Gastroesophageal sphincter (tissue), 4 donors: ENCODE data around the gene VWA5B2. TPM values are rescaled to one million over a fixed set of nuclear protein-coding genes. Genes with fewer than 3 reads are reported as not detected.

Experiments
- ATAC-seq: fragments of 150-250 bp; one replicate; pipeline ENCODE4 v1.9.1; 2016; ENCODE audit warnings: mild to moderate bottlenecking, moderate library complexity
- H3K27ac ChIP-seq, 4 donors: fragments of 200-600 bp; sonication (generic) in 3 of 4; 1 replicate in 3 of 4; 2 replicates in 1 of 4; pipeline ENCODE4 v1.5.1; 2016 to 2019
- H3K27me3 ChIP-seq: fragments of 200-600 bp; sonication (generic); one replicate; pipeline ENCODE4 v1.5.1; 2019
- H3K36me3 ChIP-seq, 2 donors: fragments of 200-600 bp; sonication (generic); one replicate each; pipeline ENCODE4 v1.5.1; 2019; ENCODE audit warnings: control low read depth in 1 of 2
- H3K4me1 ChIP-seq, 3 donors: fragments of 200-600 bp; sonication (generic); 1 replicate in 2 of 3; 2 replicates in 1 of 3; pipeline ENCODE4 v1.5.1; 2016 to 2019; ENCODE audit warnings: control low read depth in 2 of 3
- H3K4me3 ChIP-seq, 2 donors: fragments of 200-600 bp; sonication (generic); one replicate each; pipeline ENCODE4 v1.5.1; 2019; ENCODE audit warnings: mild to moderate bottlenecking in 1 of 2, moderate library complexity in 1 of 2
- H3K9me3 ChIP-seq, 3 donors: fragments of 200-600 bp; sonication (generic); one replicate each; pipeline ENCODE4 v1.5.1; 2017 to 2019; ENCODE audit warnings: control low read depth in 2 of 3
- EP300 ChIP-seq: sonication (generic); formaldehyde crosslinking; IDR thresholded peaks from one replicate; pipeline ENCODE4 v1.6.1; 2017; ENCODE audit warnings: antibody characterized with exemption, mild to moderate bottlenecking
- POLR2A ChIP-seq, 2 donors: fragments of 450-650 bp; IDR thresholded peaks; one replicate each; pipeline ENCODE4 v1.6.1; 2017; ENCODE audit warnings: antibody characterized with exemption in 2 of 2, mild to moderate bottlenecking in 2 of 2, moderate library complexity in 1 of 2
- POLR2AphosphoS5 ChIP-seq: sonication (generic); formaldehyde crosslinking; IDR thresholded peaks from one replicate; pipeline ENCODE4 v1.6.1; 2017; ENCODE audit warnings: antibody characterized with exemption
- WGBS, 2 donors: methylation state at CpG; one replicate each; pipeline ENCODE4 v1.1.5; 2018; ENCODE audit warnings: low coverage in 1 of 2; 5-methylcytosine and 5-hydroxymethylcytosine counted together
- total RNA-seq, 4 donors: library from RNA; depleted of rRNA; stranded (reverse); fragments of >200 nt; gene quantifications; one replicate each; pipeline ENCODE4 v1.1.0, GENCODE V29; 2016
- TF ChIP-seq, protein P1 (sequence below), 4 experiments: fragments of 200-600 bp in 2 of 4; fragments of 450-650 bp in 2 of 4; sonication (generic) in 1 of 4; IDR thresholded peaks; one replicate each; pipeline ENCODE4 v1.5.1; 2017 to 2019; ENCODE audit warnings: antibody characterized with exemption in 4 of 4, mild to moderate bottlenecking in 2 of 4, moderate library complexity in 2 of 4

Gene VWA5B2
- total RNA-seq, 4 donors from 2014 or later: 0.10 to 0.54 TPM; not detected in 2

DNA sequence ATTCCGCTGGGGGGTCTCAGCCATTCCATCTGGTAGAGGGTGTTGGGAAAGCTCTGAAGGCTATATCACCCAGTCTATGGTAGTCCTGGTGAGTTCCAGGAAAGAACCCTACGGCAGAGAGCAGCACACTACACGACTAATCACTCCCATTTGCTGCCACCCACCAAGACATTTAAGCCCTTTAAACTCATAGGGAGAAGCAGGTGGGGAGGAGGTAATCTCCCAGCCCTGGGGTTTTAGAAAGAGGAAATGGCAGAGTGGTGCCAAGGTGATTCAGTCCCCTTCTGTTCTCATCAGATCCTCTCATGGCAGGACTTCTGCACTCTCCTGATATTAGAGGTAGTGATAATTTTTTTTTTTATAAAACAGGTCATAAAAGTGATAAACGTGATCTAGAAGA is 10.6 kb upstream of the VWA5B2 start:
- H3K9me3 ChIP-seq: no peaks in the 10 kb centered on the region
- TF ChIP-seq POLR2AphosphoS5: no peak
- TF ChIP-seq, protein P1, sequence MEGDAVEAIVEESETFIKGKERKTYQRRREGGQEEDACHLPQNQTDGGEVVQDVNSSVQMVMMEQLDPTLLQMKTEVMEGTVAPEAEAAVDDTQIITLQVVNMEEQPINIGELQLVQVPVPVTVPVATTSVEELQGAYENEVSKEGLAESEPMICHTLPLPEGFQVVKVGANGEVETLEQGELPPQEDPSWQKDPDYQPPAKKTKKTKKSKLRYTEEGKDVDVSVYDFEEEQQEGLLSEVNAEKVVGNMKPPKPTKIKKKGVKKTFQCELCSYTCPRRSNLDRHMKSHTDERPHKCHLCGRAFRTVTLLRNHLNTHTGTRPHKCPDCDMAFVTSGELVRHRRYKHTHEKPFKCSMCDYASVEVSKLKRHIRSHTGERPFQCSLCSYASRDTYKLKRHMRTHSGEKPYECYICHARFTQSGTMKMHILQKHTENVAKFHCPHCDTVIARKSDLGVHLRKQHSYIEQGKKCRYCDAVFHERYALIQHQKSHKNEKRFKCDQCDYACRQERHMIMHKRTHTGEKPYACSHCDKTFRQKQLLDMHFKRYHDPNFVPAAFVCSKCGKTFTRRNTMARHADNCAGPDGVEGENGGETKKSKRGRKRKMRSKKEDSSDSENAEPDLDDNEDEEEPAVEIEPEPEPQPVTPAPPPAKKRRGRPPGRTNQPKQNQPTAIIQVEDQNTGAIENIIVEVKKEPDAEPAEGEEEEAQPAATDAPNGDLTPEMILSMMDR (IDR thresholded peaks at IDR 0.05): no peak
- no peak for TF ChIP-seq POLR2A (IDR thresholded peaks at IDR 0.05)
- no peak for TF ChIP-seq EP300
- no peak overlapping the region for H3K27ac ChIP-seq
- no peak for ATAC-seq
- 53 to 54% methylated on average over 1 of the region's 4 CpGs for WGBS, 2 donors
- no peaks in the 10 kb centered on the region for H3K36me3 ChIP-seq
- H3K27me3 ChIP-seq: peaks cover 34% of the 10 kb centered on the region
- H3K4me3 ChIP-seq: no peak overlapping the region
- H3K4me1 ChIP-seq: no peaks in the 10 kb centered on the region

DNA sequence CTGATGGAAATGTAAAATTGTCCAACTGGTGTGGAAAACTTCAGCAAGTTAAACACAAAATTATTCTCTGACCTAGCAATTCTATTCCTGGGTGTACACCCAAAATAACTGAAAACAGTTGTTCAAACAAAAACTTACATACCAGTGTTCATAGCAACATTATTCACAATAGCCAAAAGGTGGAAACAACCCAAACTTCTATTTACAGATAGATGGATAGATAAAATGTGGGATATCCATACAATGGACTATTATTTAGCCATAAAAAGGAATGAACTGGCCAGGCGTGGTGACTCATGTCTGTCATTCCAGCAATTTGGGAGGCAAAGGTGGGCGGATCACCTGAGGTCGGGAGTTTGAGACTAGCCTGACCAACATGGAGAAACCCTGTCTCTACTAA is 6.9 kb upstream of the VWA5B2 start:
- no peak for TF ChIP-seq POLR2AphosphoS5
- no peak for TF ChIP-seq EP300
- TF ChIP-seq, protein P1 (IDR thresholded peaks at IDR 0.05): no peak
- TF ChIP-seq POLR2A (IDR thresholded peaks at IDR 0.05): no peak
- WGBS, 2 donors: 62 to 74% methylated on average over 3 of the region's 3 CpGs
- ATAC-seq: no peak

DNA sequence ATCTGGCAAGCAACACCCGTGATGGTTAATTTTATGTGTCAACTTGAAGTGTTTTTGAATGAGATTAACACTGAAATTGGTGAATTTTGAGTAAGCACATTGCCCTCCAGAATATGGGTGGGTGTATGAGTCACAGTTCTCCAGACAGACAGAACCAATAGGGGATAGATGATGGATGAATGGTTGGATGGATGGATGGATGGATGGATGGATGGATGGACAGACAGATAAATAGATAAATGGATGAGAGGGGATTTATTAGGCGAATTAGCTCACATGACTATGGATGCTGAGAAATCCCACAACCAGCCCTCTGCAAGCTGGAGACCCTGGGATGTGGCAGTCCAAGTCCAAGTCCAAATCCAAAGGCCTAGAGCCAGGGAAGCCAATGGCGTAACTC is 5.4 kb upstream of the VWA5B2 start:
- Histone ChIP-seq H3K4me3 (no peak overlapping the region), H3K9me3 (no peaks in the 10 kb centered on the region), H3K4me1 (peaks cover 0 to 7% (median 3%) of the 10 kb centered on the region in 3 donors), H3K36me3 (no peaks in the 10 kb centered on the region), H3K27ac (no peak overlapping the region), H3K27me3 (peaks cover 69% of the 10 kb centered on the region)
- no peak for ATAC-seq
- 67 to 81% methylated on average over 3 of the region's 3 CpGs for WGBS, 2 donors
- TF ChIP-seq EP300: no peak
- no peak for TF ChIP-seq POLR2A (IDR thresholded peaks at IDR 0.05)
- no peak for TF ChIP-seq POLR2AphosphoS5
- TF ChIP-seq, protein P1 (IDR thresholded peaks at IDR 0.05): no peak

More for the DNA sequence above, 6.9 kb upstream of the VWA5B2 start:
- Histone ChIP-seq H3K27me3 (peaks cover 63% of the 10 kb centered on the region), H3K9me3 (no peaks in the 10 kb centered on the region), H3K4me3 (no peak overlapping the region), H3K4me1 (no peaks in the 10 kb centered on the region), H3K27ac (no peak overlapping the region), H3K36me3 (no peaks in the 10 kb centered on the region)

DNA sequence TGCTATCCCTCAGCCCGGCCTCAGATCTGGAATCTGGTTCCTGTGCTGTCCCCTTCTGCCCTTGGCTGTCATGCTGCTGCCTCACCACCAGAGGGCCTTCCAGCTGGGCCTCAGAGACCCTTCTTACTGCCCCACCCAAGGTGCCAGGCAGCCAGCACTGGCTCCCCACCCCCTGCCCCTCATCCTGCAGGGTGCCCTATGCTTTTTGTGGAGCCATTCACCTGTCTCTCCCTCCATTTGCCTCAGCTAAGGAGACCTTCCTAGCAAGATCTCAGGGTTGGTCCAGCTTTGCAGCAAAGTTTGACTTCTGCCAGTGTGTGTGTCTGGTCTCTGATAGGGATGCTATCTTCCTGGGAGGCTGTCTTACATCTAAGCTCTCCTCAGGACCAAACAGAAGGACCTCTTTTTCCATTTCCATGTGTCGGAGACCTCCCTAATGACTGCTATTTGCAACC is 1.9 kb upstream of the VWA5B2 start:
- ATAC-seq: no peak
- Histone ChIP-seq H3K9me3 (no peaks in the 10 kb centered on the region), H3K4me1 (peaks cover 0 to 29% (median 23%) of the 10 kb centered on the region in 3 donors), H3K27me3 (peaks cover 84% of the 10 kb centered on the region), H3K27ac (no peak overlapping the region), H3K36me3 (no peaks in the 10 kb centered on the region), H3K4me3 (no peak overlapping the region)
- 30 to 40% methylated on average over 1 to 2 of the region's 2 CpGs for WGBS, 2 donors
- TF ChIP-seq EP300 (no peak), POLR2AphosphoS5 (no peak), POLR2A (IDR thresholded peaks at IDR 0.05) (no peak)
- TF ChIP-seq, protein P1 (IDR thresholded peaks at IDR 0.05): peak in 2 of 4 experiments; percentile 36 to 73

DNA sequence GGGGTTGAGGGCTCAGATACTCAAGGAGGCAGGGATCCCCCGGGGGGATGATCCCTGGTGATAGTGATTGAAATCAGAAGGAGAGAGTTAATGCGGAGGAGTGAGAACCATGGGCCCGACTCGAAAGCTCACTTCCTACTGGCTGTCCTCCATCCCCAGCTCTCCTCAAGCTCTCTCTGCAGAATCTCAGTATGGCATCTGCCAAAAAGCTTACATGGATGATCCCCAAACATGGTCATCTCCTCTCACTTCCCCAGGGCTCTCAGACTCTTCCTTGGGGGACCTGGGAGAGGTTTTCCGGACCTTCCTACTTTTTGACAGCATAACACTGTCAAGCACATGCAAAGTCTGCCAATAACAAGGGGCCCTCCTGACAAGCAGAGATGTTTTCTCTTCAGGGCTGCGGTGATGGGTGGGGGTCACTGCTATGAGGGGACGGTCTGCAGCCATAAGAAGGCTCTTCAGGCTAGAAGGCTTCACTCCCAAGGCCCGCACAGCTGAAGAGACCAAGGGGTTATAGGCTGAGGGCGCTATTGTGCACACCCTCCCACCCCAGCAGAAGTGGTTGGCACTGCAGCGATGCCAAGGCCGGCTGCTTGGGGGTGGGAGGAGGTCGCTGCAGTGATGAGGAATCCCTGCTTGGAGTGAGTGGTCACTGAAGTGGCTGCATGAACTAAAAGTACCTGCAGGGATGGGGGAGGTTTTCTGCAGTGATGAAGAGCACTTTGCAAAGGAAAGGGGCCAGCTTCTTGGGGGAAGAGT is 828 bp upstream of the VWA5B2 start:
- H3K9me3 ChIP-seq: no peaks in the 10 kb centered on the region
- TF ChIP-seq EP300: no peak
- peaks cover 90% of the 10 kb centered on the region for H3K27me3 ChIP-seq
- H3K4me1 ChIP-seq: peaks cover 0 to 29% (median 23%) of the 10 kb centered on the region in 3 donors
- no peak for ATAC-seq
- WGBS, 2 donors: 18% methylated on average over 10 of the region's 12 CpGs; no CpG with 5 or more reads in 1 of the 2 donors
- H3K36me3 ChIP-seq: no peaks in the 10 kb centered on the region
- H3K4me3 ChIP-seq: peak overlapping the region in 1 of 2 donors; percentile 60
- no peak overlapping the region for H3K27ac ChIP-seq
